Esophagus squamous epithelium (tissue), 5 donors: ENCODE measurements around the gene TPD52L3. TPM values are rescaled to one million over a fixed set of nuclear protein-coding genes. Genes with fewer than 3 reads are reported as not detected.

ENCODE experiments used
- DNase-seq: peaks from one replicate; lab custom pipeline; 2025; lab: John Stamatoyannopoulos, UW
- H3K27ac ChIP-seq, 4 donors: fragments of 200-600 bp; sonication (generic); one replicate each; pipeline ENCODE4 v1.5.1; 2016 to 2019; ENCODE audit warnings: mild to moderate bottlenecking in 1 of 4
- H3K27me3 ChIP-seq, 4 donors: fragments of 200-600 bp; sonication (generic); 1 replicate in 3 of 4; 2 replicates in 1 of 4; pipeline versions ENCODE4 v1.5.1 to v1.6.0; 2017 to 2021; ENCODE audit warnings: antibody characterized with exemption in 1 of 4
- H3K36me3 ChIP-seq, 3 donors: fragments of 200-600 bp; sonication (generic); one replicate each; pipeline ENCODE4 v1.5.1; 2016 to 2019
- H3K4me1 ChIP-seq, 3 donors: fragments of 200-600 bp; sonication (generic); one replicate each; pipeline ENCODE4 v1.5.1; 2017 to 2019
- H3K4me3 ChIP-seq, 4 donors: fragments of 200-600 bp; sonication (generic); 1 replicate in 3 of 4; 2 replicates in 1 of 4; pipeline ENCODE4 v1.5.1; 2016 to 2019; ENCODE audit warnings: mild to moderate bottlenecking in 2 of 4, moderate library complexity in 1 of 4
- H3K9me3 ChIP-seq, 3 donors: fragments of 200-600 bp; sonication (generic); one replicate each; pipeline ENCODE4 v1.5.1; 2016 to 2019
- CTCF ChIP-seq, 6 experiments: fragments of 450-650 bp in 4 of 6; fragments of 200-600 bp in 2 of 6; sonication (generic) in 2 of 6; IDR thresholded peaks; one replicate each; pipeline ENCODE4 v1.5.1; 2016 to 2019; ENCODE audit warnings: antibody characterized with exemption in 6 of 6, mild to moderate bottlenecking in 4 of 6, moderate library complexity in 4 of 6
- POLR2A ChIP-seq, 4 donors: fragments of 450-650 bp; IDR thresholded peaks; one replicate each; pipeline ENCODE4 v1.6.1; 2017; ENCODE audit warnings: antibody characterized with exemption in 4 of 4, mild to moderate bottlenecking in 4 of 4, moderate library complexity in 3 of 4
- WGBS, 2 donors: methylation state at CpG; one replicate each; pipeline ENCODE4 v1.1.5; 2018; 5-methylcytosine and 5-hydroxymethylcytosine counted together
- intact Hi-C: fragments of 100-400 bp; cut with DNase I; formaldehyde crosslinking; loops from one replicate; pipeline ENCODE4 v1.15.0; 2022
- total RNA-seq, 4 donors: library from RNA; depleted of rRNA; stranded (reverse); fragments of >200 nt; gene quantifications; one replicate each; pipeline ENCODE4 v1.1.0, GENCODE V29; 2016
- donor health status: DM: yes; HTN: yes; CAD: no.

TPD52L3 gene
- not detected for total RNA-seq

DNA sequence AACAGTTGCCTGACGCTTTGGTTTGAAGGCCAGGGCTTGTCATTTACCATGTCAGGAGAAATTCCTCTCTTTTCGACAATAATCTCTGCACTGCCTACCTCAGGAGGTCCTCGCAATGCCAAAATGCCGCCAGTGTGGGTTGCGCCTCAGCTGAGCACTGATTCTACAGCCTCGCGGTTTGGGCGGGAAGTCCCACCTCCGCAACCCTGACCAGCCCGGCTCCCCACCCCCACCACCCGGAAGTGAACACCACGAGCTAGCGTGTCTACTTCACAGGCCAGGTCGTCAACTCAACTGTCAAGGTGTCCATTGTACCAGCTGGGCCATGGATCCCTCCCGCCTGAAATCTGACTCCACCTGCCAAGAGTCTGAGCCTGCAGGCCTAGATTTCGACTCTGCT, at the start of gene TPD52L3:
Gene TPD52L3, plus strand, starts transcription at position 273 of the 400 bp plus-strand sequence. CDS start 221 bp downstream, outside the sequence.
- no peaks in the 10 kb centered on the region for H3K27me3 ChIP-seq
- H3K36me3 ChIP-seq: no peaks in the 10 kb centered on the region
- H3K27ac ChIP-seq: no peak within 1 kb of the TSS
- intact Hi-C loops: no loop called here
- H3K4me1 ChIP-seq: no peaks in the 10 kb centered on the region
- TF ChIP-seq POLR2A (IDR thresholded peaks at IDR 0.05): no peak
- no peak for TF ChIP-seq CTCF (IDR thresholded peaks at IDR 0.05)
- H3K9me3 ChIP-seq: no peaks in the 10 kb centered on the region
- no peak within 1 kb of the TSS for H3K4me3 ChIP-seq
- no peak for DNase-seq
- 87 to 89% methylated on average over 8 to 12 of the region's 16 CpGs for WGBS, 2 donors

- WGBS, 2 donors: 0 to 15% methylated on average over 2 of the region's 2 CpGs
- peaks cover 4 to 25% (median 4%) of the 10 kb centered on the region in 3 donors for H3K4me1 ChIP-seq
- intact Hi-C loops: loop anchor here (10.0 kb wide), 1 partner anchor 417 kb away; no protein-coding TSS in a partner anchor
Observed at GRCh38 chr9:6301858-6302257, 26.3 kb upstream of the TPD52L3 start.

GRCh38 chr9:6302417-6302816, 25.8 kb upstream of the TPD52L3 start:
- intact Hi-C loops: loop anchor here (10.0 kb wide), 1 partner anchor 418 kb away; no protein-coding TSS in a partner anchor
- no peaks in the 10 kb centered on the region for H3K36me3 ChIP-seq
- no peak overlapping the region for H3K4me3 ChIP-seq
- peak overlapping the region in 2 of 4 donors; percentile 32 to 37 for H3K27ac ChIP-seq
- TF ChIP-seq CTCF (IDR thresholded peaks at IDR 0.05): no peak
- TF ChIP-seq POLR2A (IDR thresholded peaks at IDR 0.05): no peak
- H3K9me3 ChIP-seq: no peaks in the 10 kb centered on the region
- no peak for DNase-seq
- no peaks in the 10 kb centered on the region for H3K27me3 ChIP-seq
- H3K4me1 ChIP-seq: peaks cover 4 to 25% (median 4%) of the 10 kb centered on the region in 3 donors

More at GRCh38 chr9:6301858-6302257, 26.3 kb upstream of the TPD52L3 start:
- no peaks in the 10 kb centered on the region for H3K27me3 ChIP-seq
- H3K27ac ChIP-seq: peak overlapping the region in 2 of 4 donors; percentile 18 to 37
- H3K9me3 ChIP-seq: no peaks in the 10 kb centered on the region
- H3K36me3 ChIP-seq: no peaks in the 10 kb centered on the region
- DNase-seq: no peak
- no peak overlapping the region for H3K4me3 ChIP-seq
- TF ChIP-seq CTCF (IDR thresholded peaks at IDR 0.05) (no peak), POLR2A (IDR thresholded peaks at IDR 0.05) (no peak)

DNA sequence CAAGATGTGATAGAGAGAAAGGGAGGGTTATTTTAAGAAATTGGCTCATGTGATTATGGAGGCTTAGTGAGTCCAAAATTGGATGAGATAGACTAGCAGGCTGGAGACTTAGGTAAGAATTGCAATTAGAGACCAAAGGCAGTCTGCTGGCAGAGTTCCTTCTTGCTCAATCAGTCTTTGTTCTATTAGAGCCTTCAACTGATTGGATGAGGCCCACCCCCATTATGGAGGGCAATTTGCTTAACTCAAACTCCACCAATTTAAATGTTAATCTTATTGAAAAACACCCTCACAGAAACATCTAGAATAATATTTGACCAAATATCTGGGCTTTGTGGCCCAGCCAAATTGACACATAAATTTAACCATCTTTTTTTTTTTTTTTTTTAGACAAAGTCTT, 23.9 kb upstream of the TPD52L3 start:
- no peaks in the 10 kb centered on the region for H3K36me3 ChIP-seq
- no peaks in the 10 kb centered on the region for H3K27me3 ChIP-seq
- H3K4me3 ChIP-seq: no peak overlapping the region
- H3K9me3 ChIP-seq: no peaks in the 10 kb centered on the region
- intact Hi-C loops: loop anchor here (10.0 kb wide), 1 partner anchor 419 kb away; no protein-coding TSS in a partner anchor
- DNase-seq: no peak
- H3K4me1 ChIP-seq: peaks cover 4 to 25% (median 4%) of the 10 kb centered on the region in 3 donors
- no peak for TF ChIP-seq POLR2A (IDR thresholded peaks at IDR 0.05)
- TF ChIP-seq CTCF (IDR thresholded peaks at IDR 0.05): no peak
- peak overlapping the region in 1 of 4 donors; percentile 37 for H3K27ac ChIP-seq

DNA sequence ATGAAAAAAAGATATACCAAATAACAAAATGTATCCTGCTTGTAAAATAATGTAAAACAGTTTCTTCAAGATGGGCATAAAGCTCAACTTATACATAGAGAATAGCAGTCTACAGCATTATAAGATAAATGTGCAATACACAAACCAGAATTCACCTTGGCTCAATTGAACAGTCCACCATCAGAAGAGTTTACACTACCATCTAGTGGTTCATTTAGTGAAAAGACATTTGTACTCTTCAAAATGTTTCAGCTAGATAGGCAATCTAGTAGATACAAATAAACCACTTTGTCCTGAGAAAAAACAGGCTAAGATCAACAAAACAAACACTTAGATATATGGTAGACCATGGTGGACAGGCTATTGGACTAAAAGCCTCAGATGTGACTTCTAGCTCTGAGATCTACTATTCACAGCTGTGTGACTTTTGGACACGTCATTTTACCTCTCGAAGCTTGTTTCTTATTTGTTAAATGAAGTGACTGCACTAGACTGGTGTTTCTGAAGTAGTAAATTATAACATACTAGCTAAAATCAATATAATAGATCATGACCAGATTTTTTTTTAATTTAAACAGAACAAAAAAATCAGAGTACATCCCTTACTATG, 22.1 kb upstream of the TPD52L3 start:
- 87 to 93% methylated on average over 2 of the region's 2 CpGs for WGBS, 2 donors
- DNase-seq: no peak
- intact Hi-C loops: loop anchor here (5.0 to 10.0 kb wide), 3 partner anchors 109 to 421 kb away; no protein-coding TSS in a partner anchor

More for the DNA sequence above, 22.1 kb upstream of the TPD52L3 start:
- peaks cover 4 to 25% (median 4%) of the 10 kb centered on the region in 3 donors for H3K4me1 ChIP-seq
- H3K27me3 ChIP-seq: peaks cover 0 to 9% (median 0%) of the 10 kb centered on the region in 4 donors
- no peaks in the 10 kb centered on the region for H3K36me3 ChIP-seq
- no peaks in the 10 kb centered on the region for H3K9me3 ChIP-seq
- H3K27ac ChIP-seq: no peak overlapping the region
- H3K4me3 ChIP-seq: no peak overlapping the region
- peak in 5 of 6 experiments; percentile 53 to 80 (median 64) for TF ChIP-seq CTCF (IDR thresholded peaks at IDR 0.05)
- no peak for TF ChIP-seq POLR2A (IDR thresholded peaks at IDR 0.05)
